ENCODE results near the gene UPK1A. TPM values are rescaled to one million over a fixed set of nuclear protein-coding genes. Genes with fewer than 3 reads are reported as not detected.
A peak's percentile ranks its signal among the peaks of the same experiment; 100 is the strongest.

The UPK1A gene
- total and polyA plus RNA-seq, 8 donors = 0.16 TPM; not detected in 7

- peaks cover 0 to 5% (median 1%) of the 10 kb centered on the region in 4 donors for H3K27me3 ChIP-seq
- H3K36me3 ChIP-seq = no peaks in the 10 kb centered on the region
- intact Hi-C loops (cut with DNase I) = no loop called here
- TF ChIP-seq CTCF (IDR thresholded peaks at IDR 0.05) = no peak
- H3K9me3 ChIP-seq = no peaks in the 10 kb centered on the region
- FAIRE-seq (no peak), ATAC-seq (no peak), DNase-seq (no peak)
- H3K4me3 ChIP-seq = no peak overlapping the region
- no peak overlapping the region for H3K27ac ChIP-seq
- WGBS, 2 donors = 40 to 51% methylated on average over 4 of the region's 4 CpGs
- H3K4me1 ChIP-seq = peaks cover 0 to 4% (median 0%) of the 10 kb centered on the region in 3 donors
Observed at GRCh38 chr19:35669974-35670373, 3.7 kb downstream of the UPK1A start.

GRCh38 chr19:35670686-35671085, 4.4 kb downstream of the UPK1A start:
- peaks cover 0 to 5% (median 1%) of the 10 kb centered on the region in 4 donors for H3K27me3 ChIP-seq
- H3K4me1 ChIP-seq = peaks cover 0 to 4% (median 0%) of the 10 kb centered on the region in 3 donors
- FAIRE-seq (no peak), DNase-seq (no peak), ATAC-seq (no peak)
- H3K27ac ChIP-seq = no peak overlapping the region
- no peaks in the 10 kb centered on the region for H3K36me3 ChIP-seq
- H3K9me3 ChIP-seq = no peaks in the 10 kb centered on the region
- WGBS, 2 donors = 83 to 88% methylated on average over 1 of the region's 1 CpG
- intact Hi-C loops (cut with DNase I) = no loop called here
- H3K4me3 ChIP-seq = no peak overlapping the region
- no peak for TF ChIP-seq CTCF (IDR thresholded peaks at IDR 0.05)

- Histone ChIP-seq H3K27me3 (peaks cover 0 to 5% (median 1%) of the 10 kb centered on the region in 4 donors), H3K27ac (no peak overlapping the region), H3K4me1 (peaks cover 0 to 4% (median 0%) of the 10 kb centered on the region in 3 donors), H3K36me3 (no peaks in the 10 kb centered on the region), H3K9me3 (no peaks in the 10 kb centered on the region), H3K4me3 (no peak overlapping the region)
- TF ChIP-seq CTCF (IDR thresholded peaks at IDR 0.05) = no peak
- no peak for DNase-seq
- WGBS, 2 donors = 14 to 16% methylated on average over 3 of the region's 3 CpGs
- ATAC-seq = peak in 1 of 4 donors; percentile 25
- intact Hi-C loops (cut with DNase I) = no loop called here
- FAIRE-seq = no peak
Observed at GRCh38 chr19:35671818-35672217, 5.5 kb downstream of the UPK1A start.

GRCh38 chr19:35673121-35673804, 6.9 kb downstream of the UPK1A start:
- FAIRE-seq (no peak), DNase-seq (peak in 3 of 6 donors; percentile 54 to 65 (median 62)), ATAC-seq (peak; percentile 48 to 85 (median 68))
- TF ChIP-seq CTCF (IDR thresholded peaks at IDR 0.05) = no peak
- peaks cover 0 to 4% (median 0%) of the 10 kb centered on the region in 3 donors for H3K4me1 ChIP-seq
- no peaks in the 10 kb centered on the region for H3K36me3 ChIP-seq
- 8 to 11% methylated on average over 39 of the region's 39 CpGs for WGBS, 2 donors
- peaks cover 0 to 5% (median 1%) of the 10 kb centered on the region in 4 donors for H3K27me3 ChIP-seq
- intact Hi-C loops (cut with DNase I) = no loop called here
- H3K9me3 ChIP-seq = no peaks in the 10 kb centered on the region
- H3K4me3 ChIP-seq = peak overlapping the region in 1 of 4 donors; percentile 33
- no peak overlapping the region for H3K27ac ChIP-seq

GRCh38 chr19:35675589-35676140, 9.3 kb downstream of the UPK1A start:
- Histone ChIP-seq H3K9me3 (no peaks in the 10 kb centered on the region), H3K4me3 (no peak overlapping the region), H3K27me3 (peaks cover 0 to 2% (median 0%) of the 10 kb centered on the region in 4 donors), H3K36me3 (no peaks in the 10 kb centered on the region), H3K27ac (no peak overlapping the region), H3K4me1 (peaks cover 0 to 4% (median 0%) of the 10 kb centered on the region in 3 donors)
- intact Hi-C loops (cut with DNase I) = no loop called here
- no peak for FAIRE-seq
- no peak for TF ChIP-seq CTCF (IDR thresholded peaks at IDR 0.05)
- WGBS, 2 donors = 62 to 76% methylated on average over 15 of the region's 15 CpGs
- no peak for DNase-seq
- no peak for ATAC-seq
